Measurements from ENCODE around the gene NDRG3.

DNA sequence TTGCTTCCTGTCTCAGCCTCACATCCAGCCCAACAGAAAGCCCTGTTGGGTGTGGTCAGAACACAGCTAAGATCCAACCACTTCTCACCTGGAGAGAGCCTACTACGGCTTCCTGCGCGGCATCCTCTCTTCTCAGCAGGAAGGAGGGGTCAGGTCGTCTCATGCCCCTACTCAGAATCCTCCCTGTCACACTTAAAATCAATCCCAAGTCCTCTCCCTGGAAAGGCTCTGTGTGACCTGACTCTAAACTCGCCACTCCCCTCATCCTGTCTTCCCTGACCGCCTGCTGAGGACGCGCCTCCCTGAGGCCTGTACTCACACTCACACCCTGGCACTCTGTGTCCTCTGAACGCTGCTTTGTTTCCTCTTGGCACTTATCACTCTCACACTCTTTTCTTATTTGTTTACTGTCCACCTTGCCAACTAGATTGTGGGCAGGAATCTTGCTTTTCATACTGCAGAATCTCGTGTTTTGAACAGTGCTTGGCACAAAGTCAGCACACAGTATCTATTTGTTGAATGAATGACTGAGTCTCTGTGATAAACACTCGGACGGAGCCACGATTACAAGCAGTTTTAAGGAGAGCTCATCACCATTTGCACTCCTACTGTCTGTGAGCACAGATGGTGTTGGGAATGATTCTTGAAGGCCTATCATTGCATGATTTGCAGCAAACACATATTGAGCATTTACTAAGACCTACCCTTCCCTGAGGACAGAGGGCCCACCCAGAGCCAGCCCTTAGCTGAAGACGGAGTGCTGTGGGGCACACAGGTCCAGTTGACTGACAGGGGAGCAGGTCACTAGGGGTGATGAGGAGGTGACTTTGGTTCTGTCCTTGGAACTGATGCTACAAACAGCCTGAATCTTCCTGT lies 121.6 kb downstream of the NDRG3 start:
- TF ChIP-seq POLR2A (IDR thresholded peaks at IDR 0.05): no peak
- TF ChIP-seq, protein P1, sequence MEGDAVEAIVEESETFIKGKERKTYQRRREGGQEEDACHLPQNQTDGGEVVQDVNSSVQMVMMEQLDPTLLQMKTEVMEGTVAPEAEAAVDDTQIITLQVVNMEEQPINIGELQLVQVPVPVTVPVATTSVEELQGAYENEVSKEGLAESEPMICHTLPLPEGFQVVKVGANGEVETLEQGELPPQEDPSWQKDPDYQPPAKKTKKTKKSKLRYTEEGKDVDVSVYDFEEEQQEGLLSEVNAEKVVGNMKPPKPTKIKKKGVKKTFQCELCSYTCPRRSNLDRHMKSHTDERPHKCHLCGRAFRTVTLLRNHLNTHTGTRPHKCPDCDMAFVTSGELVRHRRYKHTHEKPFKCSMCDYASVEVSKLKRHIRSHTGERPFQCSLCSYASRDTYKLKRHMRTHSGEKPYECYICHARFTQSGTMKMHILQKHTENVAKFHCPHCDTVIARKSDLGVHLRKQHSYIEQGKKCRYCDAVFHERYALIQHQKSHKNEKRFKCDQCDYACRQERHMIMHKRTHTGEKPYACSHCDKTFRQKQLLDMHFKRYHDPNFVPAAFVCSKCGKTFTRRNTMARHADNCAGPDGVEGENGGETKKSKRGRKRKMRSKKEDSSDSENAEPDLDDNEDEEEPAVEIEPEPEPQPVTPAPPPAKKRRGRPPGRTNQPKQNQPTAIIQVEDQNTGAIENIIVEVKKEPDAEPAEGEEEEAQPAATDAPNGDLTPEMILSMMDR (IDR thresholded peaks at IDR 0.05): peak in 3 of 7 experiments; percentile 16 to 22 (median 20)
